ENCODE data around the gene INHBC. TPM values are rescaled to one million over a fixed set of nuclear protein-coding genes. Genes with fewer than 3 reads are reported as not detected.

INHBC gene
- total and polyA plus RNA-seq, 2 donors (not counting 1 experiment from before 2014, with no cell fraction given): 0.17 to 0.31 TPM

DNA sequence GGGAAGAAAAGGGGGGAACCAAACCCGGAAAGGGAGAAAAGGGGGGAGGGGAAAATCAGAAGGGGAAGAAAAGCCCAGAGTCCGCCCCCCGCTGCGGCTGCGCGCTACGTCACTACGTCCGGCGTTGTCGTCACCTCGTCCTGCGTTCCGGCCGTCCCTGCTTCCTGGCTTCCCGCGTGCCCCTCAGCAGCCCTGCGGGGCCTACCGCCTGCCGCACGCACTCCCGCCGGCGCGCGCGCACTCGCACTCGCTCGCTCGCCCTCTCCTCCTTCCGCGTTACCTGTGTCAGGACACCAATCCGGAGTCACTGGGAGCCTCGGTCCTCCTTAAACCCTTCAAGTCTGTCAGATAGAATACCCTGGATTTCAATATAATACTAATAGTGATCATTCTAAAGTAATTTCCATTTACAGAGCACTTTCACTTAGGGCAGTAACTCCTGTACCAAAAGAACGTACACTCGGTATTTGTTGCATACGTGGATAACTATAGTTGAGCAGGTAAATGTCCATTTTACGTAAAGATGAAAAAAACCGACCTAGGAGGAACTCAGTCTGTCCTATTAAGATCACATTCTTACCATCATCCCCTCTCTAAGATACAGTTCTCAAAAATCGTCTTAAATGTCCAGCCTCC, 3.5 kb upstream of the INHBC start, which contains the start of gene R3HDM2:
Gene R3HDM2 (minus strand): TSS at position 113 of the 636 bp plus-strand sequence. CDS start 120,615 bp downstream, outside the sequence.
- peak within 1 kb of the TSS; percentile 60 to 94 (median 64) for H3K4me3 ChIP-seq (ENCODE audit: control extremely low read depth in 1 of 5, extremely low read depth in 1 of 5, insufficient read depth in 1 of 5, low read depth in 2 of 5, low read length in 4 of 5)
- Mint-ChIP-seq H3K27me3 (no peaks in the 10 kb centered on the region), H3K4me3 (peak within 1 kb of the TSS; percentile 99), H3K9me3 (ENCODE audit: insufficient read depth) (no peaks in the 10 kb centered on the region), H3K27ac (peak within 1 kb of the TSS; percentile 99), H3K4me1 (peaks cover 41% of the 10 kb centered on the region)
- ChIA-PET POLR2A (no interaction called here), CTCF (interaction anchor here (1.2 to 3.1 kb wide), 3 partner anchors 23 to 31 kb away, joined by 3 to 28 read pairs (median 15); partner anchors contain the start of genes GLI1 and INHBE)
- peak within 1 kb of the TSS; percentile 81 for H3K4me2 ChIP-seq (replicated peaks; ENCODE audit: low read depth, low read length, poor library complexity, severe bottlenecking)
- H3K36me3 ChIP-seq (replicated peaks in 1 of 2; ENCODE audit: control extremely low read depth in 1 of 2, control insufficient read depth in 1 of 2, extremely low read depth in 1 of 2, insufficient read depth in 2 of 2, low read length in 1 of 2): no peaks in the 10 kb centered on the region
- ATAC-seq (ENCODE audit: low read depth) (peak; percentile 91), DNase-seq (peak; percentile 97)
- WGBS (ENCODE audit: insufficient coverage): 0% methylated on average over 31 of the region's 41 CpGs
- H3K27me3 ChIP-seq (replicated peaks in 1 of 4; ENCODE audit: control extremely low read depth in 1 of 4, control insufficient read depth in 3 of 4, insufficient read depth in 4 of 4, low read length in 3 of 4): no peaks in the 10 kb centered on the region
- H3K9ac ChIP-seq (ENCODE audit: low read length): peak within 1 kb of the TSS; percentile 76
- peaks cover 26% of the 10 kb centered on the region for H3K79me2 ChIP-seq (ENCODE audit: control insufficient read depth, insufficient read depth, low read length)
- H2AFZ ChIP-seq (ENCODE audit: insufficient read depth, low read depth, low read length, poor library complexity, severe bottlenecking): peak within 1 kb of the TSS; percentile 84
- H3K27ac ChIP-seq (ENCODE audit: low read length in 2 of 2): peak within 1 kb of the TSS; percentile 96
- intact Hi-C loops (cut with micrococcal nuclease): loop anchor here (1.0 to 2.0 kb wide), 3 partner anchors 28 to 89 kb away; partner anchors contain the start of genes DDIT3 and GLI1
- no peak for TF ChIP-seq EZH2 (IDR thresholded peaks at IDR 0.05; ENCODE audit: borderline replicate concordance, insufficient read depth, low read depth, low read length, poor library complexity, severe bottlenecking)
- TF ChIP-seq CTCF (IDR thresholded peaks at IDR 0.05): no peak
- H4K20me1 ChIP-seq (ENCODE audit: control insufficient read depth, insufficient read depth, low read length, poor library complexity, severe bottlenecking): no peaks in the 10 kb centered on the region
- H3K9me3 ChIP-seq (ENCODE audit: control extremely low read depth in 1 of 3, control insufficient read depth in 2 of 3, insufficient read depth in 1 of 3, low read length in 2 of 3): no peaks in the 10 kb centered on the region
- peaks cover 13 to 19% of the 10 kb centered on the region in 2 donors for H3K4me1 ChIP-seq (ENCODE audit: control insufficient read depth in 2 of 2, insufficient read depth in 2 of 2, low read length in 2 of 2)

GRCh38 chr12:57431654-57432188, 2.9 kb upstream of the INHBC start:
- Histone ChIP-seq H3K79me2 (ENCODE audit: control insufficient read depth, insufficient read depth, low read length) (peaks cover 20% of the 10 kb centered on the region), H3K4me3 (ENCODE audit: control extremely low read depth in 1 of 5, extremely low read depth in 1 of 5, insufficient read depth in 1 of 5, low read depth in 2 of 5, low read length in 4 of 5) (peak overlapping the region; percentile 59 to 94 (median 63)), H3K4me1 (ENCODE audit: control insufficient read depth in 2 of 2, insufficient read depth in 2 of 2, low read length in 2 of 2) (peaks cover 13 to 19% of the 10 kb centered on the region in 2 donors), H3K9ac (ENCODE audit: low read length) (peak overlapping the region; percentile 76), H3K27ac (ENCODE audit: low read length in 2 of 2) (peak overlapping the region; percentile 96), H3K27me3 (replicated peaks in 1 of 4; ENCODE audit: control extremely low read depth in 1 of 4, control insufficient read depth in 3 of 4, insufficient read depth in 4 of 4, low read length in 3 of 4) (no peaks in the 10 kb centered on the region), H3K9me3 (ENCODE audit: control extremely low read depth in 1 of 3, control insufficient read depth in 2 of 3, insufficient read depth in 1 of 3, low read length in 2 of 3) (no peaks in the 10 kb centered on the region), H3K36me3 (replicated peaks in 1 of 2; ENCODE audit: control extremely low read depth in 1 of 2, control insufficient read depth in 1 of 2, extremely low read depth in 1 of 2, insufficient read depth in 2 of 2, low read length in 1 of 2) (no peaks in the 10 kb centered on the region), H2AFZ (ENCODE audit: insufficient read depth, low read depth, low read length, poor library complexity, severe bottlenecking) (peak overlapping the region; percentile 84), H4K20me1 (ENCODE audit: control insufficient read depth, insufficient read depth, low read length, poor library complexity, severe bottlenecking) (no peaks in the 10 kb centered on the region), H3K4me2 (replicated peaks; ENCODE audit: low read depth, low read length, poor library complexity, severe bottlenecking) (peak overlapping the region; percentile 81)
- intact Hi-C loops (cut with micrococcal nuclease): loop anchor here (1.0 to 2.0 kb wide), 3 partner anchors 28 to 89 kb away; partner anchors contain the start of genes DDIT3 and GLI1
- POLR2A ChIA-PET: no interaction called here
- H3K4me3 Mint-ChIP-seq: peak overlapping the region; percentile 97
- no peaks in the 10 kb centered on the region for H3K9me3 Mint-ChIP-seq (ENCODE audit: insufficient read depth)
- H3K27ac Mint-ChIP-seq: peak overlapping the region; percentile 99
- H3K4me1 Mint-ChIP-seq: peaks cover 36% of the 10 kb centered on the region
- DNase-seq (no peak), ATAC-seq (ENCODE audit: low read depth) (no peak)
- CTCF ChIA-PET: interaction anchor here (1.2 to 3.1 kb wide), 3 partner anchors 22 to 30 kb away, joined by 3 to 28 read pairs (median 15); partner anchors contain the start of genes GLI1 and INHBE
- H3K27me3 Mint-ChIP-seq: no peaks in the 10 kb centered on the region
- 100% methylated on average over 4 of the region's 11 CpGs for WGBS (ENCODE audit: insufficient coverage)
- no peak for TF ChIP-seq EZH2 (IDR thresholded peaks at IDR 0.05; ENCODE audit: borderline replicate concordance, insufficient read depth, low read depth, low read length, poor library complexity, severe bottlenecking)
- no peak for TF ChIP-seq CTCF (IDR thresholded peaks at IDR 0.05)

Data from B cell (primary cell).